GM18909 (cell line): ENCODE results near the gene SEMA3A.
"Not testable (repeated sequence)": the region's sequence is repeated elsewhere in the genome, so short reads cannot be mapped to it uniquely, and the experiment has no call there.

ENCODE experiments used
- ATAC-seq: cut with Tn5 transposase; IDR thresholded peaks from one replicate; pipeline ENCODE4 v1.9.1; 2021; ENCODE audit warnings: mild to moderate bottlenecking; ENCODE audit not compliant: unreplicated experiment, poor library complexity

Gene SEMA3A

DNA sequence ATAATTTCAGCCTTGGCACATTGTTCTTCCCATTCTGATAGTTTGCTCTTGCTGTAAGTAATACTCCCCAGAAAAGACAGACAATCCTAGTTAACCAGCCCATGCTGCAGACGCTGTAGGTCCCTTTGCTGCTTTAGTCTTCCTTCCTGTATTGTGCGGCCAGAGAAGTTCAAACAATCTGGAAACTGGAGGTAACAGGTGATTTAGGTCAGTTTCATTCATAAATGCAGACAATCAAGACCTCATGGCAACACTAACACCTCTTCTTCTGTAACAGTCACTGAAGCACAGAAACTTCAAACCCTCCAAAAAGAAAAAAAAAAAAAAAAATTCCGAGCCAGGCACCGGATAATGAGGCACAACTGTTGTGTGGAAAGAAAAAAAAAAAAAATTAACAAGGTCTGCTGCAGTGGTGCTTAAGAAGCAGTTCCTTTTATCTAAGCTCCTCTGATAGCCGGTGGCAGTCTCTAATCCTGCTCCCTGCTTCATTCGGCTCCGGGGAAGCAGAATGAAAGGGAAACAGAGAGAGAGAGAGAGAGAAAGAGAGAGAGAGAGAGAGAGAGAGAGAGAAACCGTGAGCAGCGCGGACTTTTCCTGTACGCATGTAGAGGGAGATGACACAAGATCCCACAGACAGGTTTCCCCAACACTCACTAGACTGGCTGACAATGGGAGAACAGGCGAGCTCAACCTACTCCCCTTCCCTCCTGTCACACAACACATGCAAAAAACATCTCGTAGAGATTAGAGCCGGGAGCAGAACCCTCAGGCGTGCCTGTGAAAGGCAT, at the start of gene SEMA3A:
TSS of gene SEMA3A (minus strand) at position 306 of the 788 bp plus-strand sequence. CDS start at position 103, 203 bp downstream.
- ATAC-seq: peak; percentile 44

GRCh38 chr7:84243037-84243436, 48.4 kb upstream of the SEMA3A start:
- not testable (repeated sequence) for ATAC-seq

GRCh38 chr7:84238596-84238995, 44.0 kb upstream of the SEMA3A start:
- no peak for ATAC-seq

DNA sequence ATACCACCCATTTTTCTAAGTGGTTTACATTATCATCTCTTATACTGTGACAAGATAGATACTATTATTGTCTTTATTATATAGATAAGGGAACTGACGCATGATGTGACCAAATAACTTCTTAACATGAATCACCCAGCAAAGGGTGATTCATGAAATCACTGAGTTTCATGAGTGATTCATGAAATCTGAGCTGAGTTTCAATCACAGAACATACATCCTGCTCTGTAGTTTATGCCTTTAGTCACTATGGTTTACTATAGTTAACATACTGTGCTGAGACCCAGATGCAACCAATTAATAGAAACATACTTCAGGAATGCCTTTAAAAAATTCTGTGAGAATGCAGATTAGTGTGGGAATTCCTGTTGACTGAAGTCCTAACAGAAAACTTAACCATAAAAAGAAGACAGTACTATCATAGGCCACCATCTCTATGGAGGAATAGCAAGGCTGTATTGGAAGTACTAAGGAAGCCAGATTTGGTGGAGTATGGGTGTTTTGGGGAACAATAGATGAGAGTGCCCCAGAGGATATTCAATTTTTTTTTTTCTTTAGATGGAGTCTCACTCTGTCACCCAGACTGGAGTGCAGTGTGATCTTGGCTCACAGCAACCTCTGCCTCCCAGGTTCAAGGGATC, 43.1 kb upstream of the SEMA3A start:
- ATAC-seq: no peak

- ATAC-seq: no peak
These were observed 41.8 kb upstream of the SEMA3A start for GRCh38 chr7:84236398-84236797.

DNA sequence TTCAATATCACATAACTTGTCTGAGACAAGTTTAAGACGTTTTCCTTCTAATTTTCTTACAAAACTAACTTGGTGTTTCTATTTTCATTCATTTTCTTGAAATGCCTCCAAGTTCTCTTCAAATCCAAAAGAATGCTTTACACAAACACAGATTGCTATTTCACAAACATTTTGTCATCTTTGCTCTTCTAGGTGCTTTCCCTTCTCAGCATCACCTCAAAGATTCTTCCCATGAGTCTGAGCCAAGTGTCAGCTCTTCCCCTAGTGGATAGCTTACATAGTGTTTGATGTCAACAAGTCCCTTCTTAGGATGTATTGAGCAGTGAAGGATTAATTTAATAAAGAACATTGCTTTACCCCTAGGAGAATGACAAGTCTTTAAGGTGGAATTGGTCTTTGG, 38.1 kb upstream of the SEMA3A start:
- no peak for ATAC-seq

GRCh38 chr7:84231157-84231556, 36.6 kb upstream of the SEMA3A start:
- no peak for ATAC-seq

GRCh38 chr7:84230491-84230890, 35.9 kb upstream of the SEMA3A start:
- no peak for ATAC-seq

- no peak for ATAC-seq
These were observed 33.9 kb upstream of the SEMA3A start for GRCh38 chr7:84228526-84228925.

DNA sequence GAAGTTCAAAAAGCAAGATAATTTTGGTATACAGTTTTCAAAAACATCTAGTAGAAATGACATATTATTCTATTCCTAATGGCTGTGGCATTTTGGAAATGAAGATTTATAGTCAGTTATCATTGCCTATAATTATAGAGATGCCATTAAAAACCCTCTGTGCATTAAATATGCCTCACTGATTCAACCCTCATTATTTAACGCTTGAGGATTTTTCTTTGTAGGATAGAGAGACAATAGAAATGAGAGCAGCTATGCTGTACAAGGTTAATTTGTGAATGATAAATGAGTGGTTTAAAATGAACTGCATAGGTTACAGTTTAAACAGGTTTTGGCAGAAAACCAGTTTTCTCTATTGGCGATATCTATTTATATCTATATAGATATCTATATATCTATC, 32.2 kb upstream of the SEMA3A start:
- ATAC-seq: no peak

DNA sequence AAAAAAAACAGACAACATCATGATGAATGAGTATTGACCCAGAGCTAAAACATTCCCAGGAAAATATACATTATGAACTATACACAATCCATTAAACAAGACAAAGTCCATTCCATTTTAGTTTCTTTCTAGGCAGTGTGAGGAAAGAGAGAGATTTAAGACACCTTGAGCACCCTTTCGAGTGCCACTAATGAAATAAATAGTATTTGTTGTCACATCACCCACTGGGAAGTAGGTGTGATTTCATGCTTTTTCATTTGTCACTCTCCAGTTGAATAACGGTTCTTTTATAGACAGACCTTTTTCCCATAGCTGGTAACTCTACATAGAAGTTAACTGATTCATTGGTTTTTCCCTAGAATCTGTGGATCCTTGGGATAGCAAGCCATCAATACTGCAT, 29.9 kb upstream of the SEMA3A start:
- no peak for ATAC-seq

- ATAC-seq: no peak
These were observed 24.7 kb upstream of the SEMA3A start for GRCh38 chr7:84219310-84219709.

DNA sequence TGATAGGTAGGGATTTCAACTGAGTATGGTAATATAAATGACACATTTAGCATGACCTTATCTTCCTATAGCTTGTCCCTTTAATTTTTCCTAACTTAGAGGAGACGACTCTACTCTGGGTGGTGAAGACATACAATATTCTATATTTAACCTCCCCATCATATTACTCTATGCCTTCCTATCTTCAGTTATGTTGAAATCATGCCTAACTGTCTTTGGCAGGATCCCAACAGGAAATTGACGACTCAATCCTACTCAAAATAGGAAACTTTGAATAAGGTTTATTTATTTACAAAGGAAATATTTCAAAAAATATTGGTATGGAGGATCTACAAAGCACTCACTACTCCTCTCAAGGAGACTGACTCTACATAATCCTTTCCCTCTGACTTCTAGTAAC, 24.1 kb upstream of the SEMA3A start:
- ATAC-seq: no peak

DNA sequence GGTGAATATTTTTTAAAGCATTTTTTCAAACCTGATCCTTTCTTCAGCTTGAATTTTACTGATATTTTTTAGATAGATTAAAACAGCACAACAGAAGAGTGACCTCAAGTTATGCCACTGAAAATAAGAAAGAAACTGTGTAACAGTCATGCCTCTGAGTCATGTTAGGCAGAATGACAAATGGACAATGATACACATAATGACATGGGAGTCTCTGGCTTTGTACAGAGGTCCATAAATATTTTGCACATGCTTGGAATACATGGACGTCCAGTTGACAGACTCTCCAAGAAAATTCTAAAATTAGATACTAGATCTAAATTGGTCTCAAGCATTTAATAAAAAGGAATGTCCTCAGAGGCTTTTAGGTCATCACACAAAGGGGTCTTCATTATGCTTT, 21.9 kb upstream of the SEMA3A start:
- no peak for ATAC-seq

DNA sequence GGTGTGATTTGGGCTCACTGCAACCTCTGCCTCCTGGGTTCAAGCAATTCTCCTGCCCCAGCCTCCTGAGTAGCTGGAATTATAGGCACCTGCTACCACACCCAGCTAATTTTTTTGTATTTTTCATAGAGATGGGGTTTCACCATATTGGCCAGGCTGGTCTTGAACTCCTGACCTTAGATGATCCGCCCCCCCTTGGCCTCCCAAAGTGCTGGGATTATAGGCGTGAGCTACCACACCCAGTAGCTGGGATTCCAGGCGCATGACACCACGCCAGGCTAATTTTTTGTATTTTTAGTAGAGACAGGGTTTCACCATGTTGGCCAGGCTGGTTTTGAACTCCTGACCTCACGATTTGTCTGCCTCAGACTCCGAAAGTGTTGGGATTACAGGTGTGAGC, 20.2 kb upstream of the SEMA3A start:
- not testable (repeated sequence) for ATAC-seq

GRCh38 chr7:84210301-84210700, 15.7 kb upstream of the SEMA3A start:
- no peak for ATAC-seq

DNA sequence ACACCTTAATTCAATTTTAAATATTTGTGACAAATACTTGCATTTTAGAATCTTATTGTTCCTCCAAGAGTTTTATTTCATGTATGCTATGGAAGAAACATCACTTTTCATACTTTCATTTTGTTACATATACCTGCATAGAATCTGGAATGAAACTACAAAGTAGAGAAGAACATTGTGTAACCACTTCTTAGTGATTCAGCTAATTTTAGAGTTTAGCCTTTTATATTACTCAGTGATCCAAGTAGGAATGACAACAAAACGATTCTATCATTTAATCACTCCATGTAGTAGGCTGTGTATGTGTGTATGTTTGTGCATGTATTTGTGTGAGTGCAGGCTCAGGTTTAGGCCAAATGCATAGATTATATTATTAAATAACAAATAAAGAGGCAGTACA, 14.4 kb upstream of the SEMA3A start:
- ATAC-seq: no peak

- ATAC-seq: no peak
These were observed 13.0 kb upstream of the SEMA3A start for GRCh38 chr7:84207615-84208014.

- ATAC-seq: no peak
These were observed 12.4 kb upstream of the SEMA3A start for GRCh38 chr7:84207025-84207424.

GRCh38 chr7:84204655-84205054, 10.1 kb upstream of the SEMA3A start:
- no peak for ATAC-seq

DNA sequence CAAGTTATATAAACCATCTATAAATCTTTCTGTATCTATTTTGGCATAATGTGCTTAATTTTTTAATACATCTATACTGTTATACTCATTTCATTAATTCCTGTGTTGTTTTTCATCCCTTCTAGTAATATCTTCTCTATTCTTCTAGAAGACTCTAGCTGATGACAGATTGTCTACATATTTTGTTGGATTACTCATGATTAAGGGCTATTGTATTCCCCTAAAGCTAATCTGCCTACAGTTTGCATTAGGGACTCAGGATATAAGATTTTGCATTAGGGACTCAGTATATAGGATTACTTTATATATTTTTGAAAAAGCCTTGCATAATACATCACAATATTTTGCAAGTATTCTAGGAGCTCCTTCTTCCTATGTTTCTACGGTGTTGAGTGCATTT, 8.3 kb upstream of the SEMA3A start:
- ATAC-seq: no peak

DNA sequence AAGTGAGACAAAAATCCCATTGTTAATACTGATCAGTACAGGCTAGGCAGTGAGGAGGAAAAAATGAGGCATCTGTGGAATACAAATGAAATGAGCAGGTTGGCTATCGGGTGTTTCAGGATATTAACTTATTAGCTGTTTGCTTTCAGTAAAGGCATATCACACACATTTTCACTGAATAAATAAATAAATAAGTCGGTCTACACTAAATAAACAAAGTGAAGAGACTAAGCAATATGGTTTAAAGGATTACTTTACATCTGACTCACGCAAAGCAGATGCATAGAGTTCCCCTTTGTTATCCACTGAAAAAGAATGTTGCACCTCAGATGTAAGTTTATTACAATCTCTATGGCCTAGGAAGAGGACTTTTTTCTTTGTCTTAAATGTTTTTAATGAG, 6.3 kb upstream of the SEMA3A start:
- ATAC-seq: no peak
